A549 (cell line): ENCODE measurements around the gene ACTMAP.

ENCODE experiments used
- CHD2 ChIP-seq: fragments of 150-350 bp; IDR thresholded peaks from 2 replicates; pipeline ENCODE4 v1.6.1; 2014; ENCODE audit warnings: low read length; ENCODE audit not compliant: partially characterized antibody
- SMC3 ChIP-seq: fragments of >200 bp; sonication (Bioruptor Twin); formaldehyde crosslinking; IDR thresholded peaks from 3 replicates; pipeline ENCODE4 v1.6.1; 2018; ENCODE audit warnings: inconsistent platforms
- TF ChIP-seq, protein P1 (sequence below): fragments of >200 bp; sonication (Bioruptor Twin); formaldehyde crosslinking; IDR thresholded peaks from 3 replicates; pipeline ENCODE4 v1.5.1; 2016

DNA sequence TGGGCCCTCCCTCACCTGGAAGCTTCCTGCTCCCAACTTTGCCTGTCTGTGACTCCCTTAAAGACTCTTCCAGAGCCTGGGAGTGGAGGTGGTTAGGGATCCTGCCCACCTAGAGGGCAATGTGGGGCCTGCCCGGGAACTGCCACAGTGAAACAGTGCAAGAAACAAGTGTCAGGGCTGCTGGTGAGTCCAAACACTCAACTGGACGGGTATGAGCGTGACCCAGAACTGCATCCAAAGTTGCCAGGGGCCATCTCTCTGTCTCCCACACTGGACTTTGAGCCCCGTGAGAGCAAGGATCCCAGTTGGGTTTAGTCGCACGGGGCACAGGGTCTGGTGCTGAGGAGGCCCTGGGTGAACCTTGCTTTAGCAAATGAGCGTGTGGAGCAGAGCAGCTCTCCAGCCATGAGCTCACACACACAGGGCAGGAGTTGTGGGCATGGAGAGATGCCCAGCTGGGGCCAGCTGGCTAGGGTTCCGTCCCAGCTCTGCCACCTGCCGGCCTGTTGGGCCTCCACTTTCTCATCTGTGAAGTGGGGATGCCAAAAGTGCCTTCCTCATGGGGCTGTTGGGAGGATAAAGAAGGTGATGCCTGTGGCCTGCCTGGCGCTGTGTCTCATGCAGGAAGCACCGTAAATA lies 57.0 kb downstream of the ACTMAP start:
- TF ChIP-seq, protein P1, sequence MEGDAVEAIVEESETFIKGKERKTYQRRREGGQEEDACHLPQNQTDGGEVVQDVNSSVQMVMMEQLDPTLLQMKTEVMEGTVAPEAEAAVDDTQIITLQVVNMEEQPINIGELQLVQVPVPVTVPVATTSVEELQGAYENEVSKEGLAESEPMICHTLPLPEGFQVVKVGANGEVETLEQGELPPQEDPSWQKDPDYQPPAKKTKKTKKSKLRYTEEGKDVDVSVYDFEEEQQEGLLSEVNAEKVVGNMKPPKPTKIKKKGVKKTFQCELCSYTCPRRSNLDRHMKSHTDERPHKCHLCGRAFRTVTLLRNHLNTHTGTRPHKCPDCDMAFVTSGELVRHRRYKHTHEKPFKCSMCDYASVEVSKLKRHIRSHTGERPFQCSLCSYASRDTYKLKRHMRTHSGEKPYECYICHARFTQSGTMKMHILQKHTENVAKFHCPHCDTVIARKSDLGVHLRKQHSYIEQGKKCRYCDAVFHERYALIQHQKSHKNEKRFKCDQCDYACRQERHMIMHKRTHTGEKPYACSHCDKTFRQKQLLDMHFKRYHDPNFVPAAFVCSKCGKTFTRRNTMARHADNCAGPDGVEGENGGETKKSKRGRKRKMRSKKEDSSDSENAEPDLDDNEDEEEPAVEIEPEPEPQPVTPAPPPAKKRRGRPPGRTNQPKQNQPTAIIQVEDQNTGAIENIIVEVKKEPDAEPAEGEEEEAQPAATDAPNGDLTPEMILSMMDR: no peak
- TF ChIP-seq CHD2 (no peak), SMC3 (no peak)
